ENCODE measurements around the gene AGPAT4. TPM values are rescaled to one million over a fixed set of nuclear protein-coding genes. Genes with fewer than 3 reads are reported as not detected.
"Not testable (repeated sequence)": the region's sequence is repeated elsewhere in the genome, so short reads cannot be mapped to it uniquely, and the experiment has no call there.

The AGPAT4 gene
- total and polyA plus RNA-seq, 2 of the 4 experiments (the other 2 are of a cell fraction) = 3.6 to 3.8 TPM

DNA sequence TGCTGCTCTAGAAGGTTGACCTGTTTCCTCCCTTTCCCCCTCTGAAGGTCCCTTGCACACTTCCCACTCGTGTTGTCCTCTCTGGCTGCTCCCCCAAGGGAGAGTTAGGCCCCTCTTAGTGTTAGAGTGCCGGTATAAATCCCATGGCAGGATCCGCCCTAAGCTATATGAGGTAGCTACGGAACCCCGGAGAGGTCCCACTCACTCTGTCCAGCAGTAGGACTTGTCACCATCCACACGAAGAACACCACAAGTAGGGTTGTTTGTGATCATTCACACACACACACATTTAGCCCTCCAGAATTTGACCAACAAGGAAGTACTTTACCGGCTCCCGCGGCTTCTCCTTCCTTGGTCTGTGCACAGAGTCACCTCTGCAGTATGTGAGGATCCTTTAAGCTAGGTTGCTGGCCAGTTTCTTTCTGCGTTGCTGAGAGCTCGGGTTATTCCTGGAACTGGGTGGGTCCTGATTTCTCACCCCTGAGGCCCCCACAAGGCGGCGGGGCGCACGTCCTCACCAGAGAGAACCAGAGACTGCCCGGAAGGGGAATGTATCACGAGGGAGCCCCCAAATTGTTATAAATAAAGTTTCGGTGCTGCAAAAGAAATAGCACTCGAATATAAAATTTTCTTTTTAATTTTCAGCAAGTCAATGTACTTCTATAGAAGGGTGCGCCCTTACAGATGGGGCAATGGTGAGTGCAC, 40.8 kb upstream of the AGPAT4 start:
- H3K14ac ChIP-seq (replicated peaks; ENCODE audit: low read depth, low read length); ATAC-seq (ENCODE audit: low read depth); H3K4ac ChIP-seq (ENCODE audit: low read depth, low read length); H3K36me3 ChIP-seq (ENCODE audit: control insufficient read depth, insufficient read depth, low read length); H3K4me1 ChIP-seq (ENCODE audit: control insufficient read depth, insufficient read depth, low read length); H3K9me3 ChIP-seq (ENCODE audit: control insufficient read depth, insufficient read depth, low read length); H3K27me3 ChIP-seq (ENCODE audit: control insufficient read depth, insufficient read depth, low read length); POLR2A ChIA-PET (ENCODE audit: unreplicated experiment); H2AK5ac ChIP-seq (ENCODE audit: low read depth, low read length); H3K23ac ChIP-seq (ENCODE audit: low read depth, low read length); H3K18ac ChIP-seq (ENCODE audit: low read depth, low read length); H3K56ac ChIP-seq (ENCODE audit: extremely low read depth, insufficient read depth, low read length); DNase-seq; dilution Hi-C loops (cut with HindIII; ENCODE audit: low sequenced_read_pairs, unreplicated experiment); H4K5ac ChIP-seq (ENCODE audit: low read depth, low read length); H3K4me2 ChIP-seq (ENCODE audit: low read depth, low read length); H2BK120ac ChIP-seq (ENCODE audit: low read depth, low read length); H2BK15ac ChIP-seq (ENCODE audit: low read depth, low read length); H2AK9ac ChIP-seq (replicated peaks; ENCODE audit: low read depth, low read length, poor library complexity); BruUV-seq (replicated peaks); H2BK5ac ChIP-seq (ENCODE audit: low read depth, low read length, poor library complexity, severe bottlenecking); H2BK20ac ChIP-seq (ENCODE audit: low read depth, low read length); H3K27ac ChIP-seq (ENCODE audit: insufficient read depth, low read length); in situ Hi-C loops (cut with MboI; ENCODE audit: low sequenced_read_pairs); H4K8ac ChIP-seq (ENCODE audit: low read depth in 2 of 2, low read length in 2 of 2); H4K20me1 ChIP-seq (ENCODE audit: insufficient read depth, low read length); H3K79me1 ChIP-seq (ENCODE audit: low read depth in 1 of 2, low read length in 2 of 2); H4K91ac ChIP-seq (ENCODE audit: insufficient read depth, low read depth, low read length); CTCF ChIA-PET; intact Hi-C loops (cut with micrococcal nuclease); H3K9ac ChIP-seq (ENCODE audit: low read depth, low read length); H2AFZ ChIP-seq (replicated peaks; ENCODE audit: low read length, poor library complexity); H3K9me1 ChIP-seq (ENCODE audit: insufficient read depth, low read length); H3K4me3 ChIP-seq (ENCODE audit: insufficient read depth, low read depth, low read length): not testable (repeated sequence)
- 80% methylated on average over 1 of the region's 20 CpGs; no CpG with 5 or more reads in 1 of the 2 experiments for WGBS, 2 experiments (ENCODE audit: extremely low coverage in 2 of 2, insufficient read length in 1 of 2)
